Natural killer cell (primary cell): ENCODE measurements around the gene GRID1. TPM values are rescaled to one million over a fixed set of nuclear protein-coding genes. Genes with fewer than 3 reads are reported as not detected.

ENCODE experiments used
- ATAC-seq, 3 donors: fragments of 150-1000 bp in 2 of 3; fragments of 200-7000 bp in 1 of 3; cut with Tn5 transposase; 1 replicate in 1 of 3; 2 replicates in 2 of 3; pipeline ENCODE4 v1.10.0; 2021; ENCODE audit warnings: mild to moderate bottlenecking in 2 of 3, moderate library complexity in 2 of 3
- DNase-seq, 2 donors: peaks; one replicate each; pipeline versions ENCODE4 v3.0.0 to v3.0.0-alpha.2; 2013 to 2021; ENCODE audit warnings: mixed read lengths in 1 of 2
- H3K27ac ChIP-seq: one replicate; pipeline ENCODE4 v1.5.1; 2013; ENCODE audit warnings: mild to moderate bottlenecking, low read length
- H3K27me3 ChIP-seq: one replicate; pipeline ENCODE4 v1.6.1; 2013; ENCODE audit warnings: low read length; ENCODE audit not compliant: control insufficient read depth, insufficient read depth
- H3K36me3 ChIP-seq: one replicate; pipeline ENCODE4 v1.6.1; 2013; ENCODE audit warnings: low read length; ENCODE audit not compliant: control insufficient read depth, insufficient read depth
- H3K4me1 ChIP-seq: one replicate; pipeline ENCODE4 v1.6.1; 2013; ENCODE audit warnings: low read length; ENCODE audit not compliant: control insufficient read depth, insufficient read depth
- H3K4me3 ChIP-seq: one replicate; pipeline ENCODE4 v1.5.1; 2013; ENCODE audit warnings: low read length
- H3K9me3 ChIP-seq: one replicate; pipeline ENCODE4 v1.6.1; 2013; ENCODE audit warnings: low read length; ENCODE audit not compliant: control insufficient read depth, insufficient read depth
- H3K27ac Mint-ChIP-seq, 2 donors: one replicate each; pipeline ENCODE4 v1.8.0; 2022; ENCODE audit warnings: mild to moderate bottlenecking in 2 of 2, mixed read lengths in 2 of 2, moderate library complexity in 1 of 2
- H3K27me3 Mint-ChIP-seq, 2 donors: one replicate each; pipeline ENCODE4 v1.8.0; 2022; ENCODE audit warnings: low read depth in 2 of 2, mixed read lengths in 2 of 2
- H3K36me3 Mint-ChIP-seq: one replicate; pipeline ENCODE4 v1.8.0; 2022; ENCODE audit warnings: mixed read lengths
- H3K4me1 Mint-ChIP-seq, 2 donors: one replicate each; pipeline ENCODE4 v1.8.0; 2022; ENCODE audit warnings: mixed read lengths in 2 of 2
- H3K4me3 Mint-ChIP-seq: one replicate; pipeline ENCODE4 v1.8.0; 2022; ENCODE audit warnings: mild to moderate bottlenecking, moderate library complexity, mixed read lengths
- H3K9me3 Mint-ChIP-seq, 2 donors: one replicate each; pipeline ENCODE4 v1.8.0; 2022; ENCODE audit warnings: mixed read lengths in 2 of 2
- WGBS: methylation state at CpG from one replicate; pipeline ENCODE4 v1.1.7; 2013; ENCODE audit warnings: missing lambda C conversion rate; ENCODE audit not compliant: insufficient coverage; 5-methylcytosine and 5-hydroxymethylcytosine counted together
- intact Hi-C: fragments of 100-400 bp; cut with micrococcal nuclease; formaldehyde crosslinking; loops from one replicate; pipeline ENCODE4 v1.14.2; 2022
- total RNA-seq, 4 donors: library from RNA; stranded (reverse); fragments of 120-200 nt in 1 of 4; gene quantifications; one replicate each; pipeline versions ENCODE4 v1.2.3 to v1.2.4, GENCODE V29; 2013 to 2022
- TF ChIP-seq, protein P1 (sequence below): fragments of 200-600 bp; IDR thresholded peaks from one replicate; pipeline ENCODE4 v1.8.0; 2022; ENCODE audit warnings: antibody characterized with exemption

Gene GRID1
- total RNA-seq, 3 donors from 2014 or later (not counting 1 experiment from before 2014, with no cell fraction given) = not detected

DNA sequence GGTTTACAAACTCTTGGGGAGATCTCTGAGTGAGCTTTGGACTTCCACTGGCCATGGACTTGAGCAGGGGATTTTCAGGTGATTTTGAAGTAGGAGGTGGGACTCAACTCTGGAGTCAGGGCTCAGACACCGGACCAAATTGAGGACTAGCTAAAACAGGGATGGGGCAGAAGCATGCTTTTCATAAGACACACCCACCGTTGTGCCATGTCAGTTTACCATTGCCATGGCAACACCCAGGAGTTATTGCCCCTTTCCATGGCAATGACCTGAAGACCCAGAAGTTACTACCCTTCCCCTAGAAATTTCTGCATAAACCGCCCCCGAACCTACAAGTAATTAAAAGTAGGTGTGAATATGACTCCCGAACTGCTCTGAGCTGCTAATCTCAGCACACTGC lies 320.7 kb downstream of the GRID1 start:
- no peak overlapping the region for H3K4me3 Mint-ChIP-seq
- ATAC-seq (no peak), DNase-seq (no peak)
- WGBS = 87% methylated on average over 3 of the region's 5 CpGs
- no peaks in the 10 kb centered on the region for H3K4me1 Mint-ChIP-seq
- peaks cover 4 to 6% of the 10 kb centered on the region in 2 donors for H3K27me3 Mint-ChIP-seq
- Histone ChIP-seq H3K27me3 (no peaks in the 10 kb centered on the region), H3K27ac (no peak overlapping the region), H3K9me3 (no peaks in the 10 kb centered on the region), H3K4me1 (no peaks in the 10 kb centered on the region), H3K4me3 (no peak overlapping the region), H3K36me3 (no peaks in the 10 kb centered on the region)
- intact Hi-C loops = no loop called here
- TF ChIP-seq, protein P1, sequence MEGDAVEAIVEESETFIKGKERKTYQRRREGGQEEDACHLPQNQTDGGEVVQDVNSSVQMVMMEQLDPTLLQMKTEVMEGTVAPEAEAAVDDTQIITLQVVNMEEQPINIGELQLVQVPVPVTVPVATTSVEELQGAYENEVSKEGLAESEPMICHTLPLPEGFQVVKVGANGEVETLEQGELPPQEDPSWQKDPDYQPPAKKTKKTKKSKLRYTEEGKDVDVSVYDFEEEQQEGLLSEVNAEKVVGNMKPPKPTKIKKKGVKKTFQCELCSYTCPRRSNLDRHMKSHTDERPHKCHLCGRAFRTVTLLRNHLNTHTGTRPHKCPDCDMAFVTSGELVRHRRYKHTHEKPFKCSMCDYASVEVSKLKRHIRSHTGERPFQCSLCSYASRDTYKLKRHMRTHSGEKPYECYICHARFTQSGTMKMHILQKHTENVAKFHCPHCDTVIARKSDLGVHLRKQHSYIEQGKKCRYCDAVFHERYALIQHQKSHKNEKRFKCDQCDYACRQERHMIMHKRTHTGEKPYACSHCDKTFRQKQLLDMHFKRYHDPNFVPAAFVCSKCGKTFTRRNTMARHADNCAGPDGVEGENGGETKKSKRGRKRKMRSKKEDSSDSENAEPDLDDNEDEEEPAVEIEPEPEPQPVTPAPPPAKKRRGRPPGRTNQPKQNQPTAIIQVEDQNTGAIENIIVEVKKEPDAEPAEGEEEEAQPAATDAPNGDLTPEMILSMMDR = no peak
- no peak overlapping the region for H3K27ac Mint-ChIP-seq
- H3K9me3 Mint-ChIP-seq = peaks cover 0 to 1% of the 10 kb centered on the region in 2 donors
- no peaks in the 10 kb centered on the region for H3K36me3 Mint-ChIP-seq

DNA sequence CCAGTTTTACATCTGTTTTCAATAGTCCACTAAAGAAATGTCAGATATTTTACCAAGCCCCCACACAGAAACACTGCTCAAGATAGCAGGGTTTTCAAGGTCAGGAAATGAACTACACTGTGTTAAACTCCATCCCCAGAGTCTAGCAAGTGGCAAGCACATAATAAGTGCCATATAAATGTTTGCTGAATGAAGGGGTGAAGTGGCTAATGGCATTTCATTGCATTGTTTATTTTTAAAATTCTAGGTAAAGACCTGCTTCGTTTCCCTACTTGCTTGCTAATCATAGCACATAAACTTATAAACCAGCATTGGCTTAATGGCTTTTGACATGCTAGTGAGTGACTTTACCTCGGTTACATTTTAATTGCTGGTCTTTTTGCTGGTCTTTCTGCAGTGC lies 322.6 kb downstream of the GRID1 start:
- H3K27ac Mint-ChIP-seq = no peak overlapping the region
- Histone ChIP-seq H3K27me3 (no peaks in the 10 kb centered on the region), H3K36me3 (no peaks in the 10 kb centered on the region), H3K4me1 (no peaks in the 10 kb centered on the region), H3K4me3 (no peak overlapping the region), H3K27ac (no peak overlapping the region), H3K9me3 (no peaks in the 10 kb centered on the region)
- no peaks in the 10 kb centered on the region for H3K4me1 Mint-ChIP-seq
- TF ChIP-seq, protein P1 = no peak
- H3K27me3 Mint-ChIP-seq = peaks cover 5 to 6% of the 10 kb centered on the region in 2 donors
- no peak for DNase-seq
- H3K36me3 Mint-ChIP-seq = no peaks in the 10 kb centered on the region
- intact Hi-C loops = no loop called here
- peaks cover 0 to 2% of the 10 kb centered on the region in 2 donors for H3K9me3 Mint-ChIP-seq
- WGBS = 53% methylated on average over 2 of the region's 2 CpGs
- ATAC-seq = no peak
- no peak overlapping the region for H3K4me3 Mint-ChIP-seq

DNA sequence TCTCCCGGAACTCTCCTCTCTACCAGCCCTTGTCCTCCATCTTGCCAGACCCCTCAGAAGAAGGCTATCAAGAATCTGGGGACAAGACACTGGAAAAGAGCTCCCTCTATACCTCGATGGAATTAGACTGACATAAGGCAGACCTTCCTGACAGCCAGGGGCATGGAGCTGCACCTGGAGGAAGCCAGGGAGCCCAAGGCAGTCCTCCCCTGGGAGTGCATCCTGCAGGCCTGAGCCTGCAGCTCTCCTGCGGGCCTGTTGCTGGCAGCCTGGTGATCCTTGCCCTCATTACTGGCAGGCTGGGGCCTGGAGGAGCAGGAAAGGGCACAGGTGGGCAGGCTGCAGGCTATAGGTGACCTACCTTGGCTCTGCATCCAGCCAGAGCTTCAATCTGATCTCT lies 323.4 kb downstream of the GRID1 start:
- Histone ChIP-seq H3K9me3 (no peaks in the 10 kb centered on the region), H3K4me1 (no peaks in the 10 kb centered on the region), H3K36me3 (no peaks in the 10 kb centered on the region), H3K27ac (no peak overlapping the region), H3K27me3 (no peaks in the 10 kb centered on the region), H3K4me3 (no peak overlapping the region)
- Mint-ChIP-seq H3K36me3 (no peaks in the 10 kb centered on the region), H3K4me3 (no peak overlapping the region), H3K27ac (no peak overlapping the region), H3K4me1 (no peaks in the 10 kb centered on the region), H3K9me3 (peaks cover 0 to 2% of the 10 kb centered on the region in 2 donors), H3K27me3 (peaks cover 5 to 6% of the 10 kb centered on the region in 2 donors)
- 75% methylated on average over 3 of the region's 3 CpGs for WGBS
- TF ChIP-seq, protein P1 = no peak
- intact Hi-C loops = no loop called here
- DNase-seq (no peak), ATAC-seq (no peak)

DNA sequence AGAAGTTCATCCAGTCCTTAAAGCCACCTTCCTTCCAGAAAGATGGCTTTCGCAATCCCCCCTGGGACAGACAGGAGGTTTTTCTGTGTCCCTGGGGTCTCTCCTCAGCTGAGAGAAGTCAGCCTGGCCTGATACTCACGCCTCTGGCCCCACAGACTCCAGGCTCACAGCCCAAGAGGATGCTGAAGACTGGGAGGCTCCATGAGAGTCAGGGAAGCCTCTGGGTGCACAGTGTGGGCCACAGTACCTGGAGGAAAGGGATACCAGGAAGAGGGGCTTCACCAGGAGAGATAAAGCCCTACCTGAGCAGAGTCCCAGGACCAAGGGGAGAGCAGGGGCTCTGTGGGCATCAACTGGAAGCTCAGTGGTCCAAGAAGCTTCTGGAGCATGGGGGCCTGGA lies 324.4 kb downstream of the GRID1 start:
- no peaks in the 10 kb centered on the region for H3K36me3 Mint-ChIP-seq
- no peak for ATAC-seq

More for the DNA sequence above, 324.4 kb downstream of the GRID1 start:
- Histone ChIP-seq H3K27me3 (no peaks in the 10 kb centered on the region), H3K4me1 (no peaks in the 10 kb centered on the region), H3K36me3 (no peaks in the 10 kb centered on the region), H3K27ac (no peak overlapping the region), H3K9me3 (no peaks in the 10 kb centered on the region), H3K4me3 (no peak overlapping the region)
- intact Hi-C loops = no loop called here
- Mint-ChIP-seq H3K9me3 (peaks cover 0 to 2% of the 10 kb centered on the region in 2 donors), H3K27ac (no peak overlapping the region), H3K27me3 (peaks cover 5 to 6% of the 10 kb centered on the region in 2 donors), H3K4me3 (no peak overlapping the region), H3K4me1 (no peaks in the 10 kb centered on the region)
- DNase-seq = no peak
- TF ChIP-seq, protein P1 = no peak
- 74% methylated on average over 2 of the region's 2 CpGs for WGBS
